H1 (cell line): Measurements from ENCODE around the gene CACNA1C.

Experiments used
- CEBPB ChIP-seq: IDR thresholded peaks from 2 replicates; pipeline ENCODE4 v1.6.1; 2012; ENCODE audit warnings: low read depth, low read length
- CTCF ChIP-seq, 3 experiments: IDR thresholded peaks; 1 replicate in 2 of 3; 2 replicates in 1 of 3; pipeline versions ENCODE4 v1.5.1 to v1.6.1; 2011; ENCODE audit warnings: low read length in 3 of 3, mild to moderate bottlenecking in 3 of 3, inconsistent platforms in 2 of 3, low read depth in 1 of 3, moderate library complexity in 1 of 3; ENCODE audit not compliant: insufficient read depth in 1 of 3; ENCODE audit errors: control extremely low read depth in 1 of 3
- EGR1 ChIP-seq: IDR thresholded peaks from 2 replicates; pipeline ENCODE4 v1.6.1; 2011; ENCODE audit warnings: low read depth, low read length, borderline replicate concordance
- GABPA ChIP-seq: IDR thresholded peaks from 2 replicates; pipeline ENCODE4 v1.6.1; 2011; ENCODE audit warnings: mild to moderate bottlenecking, low read length, moderate library complexity, borderline replicate concordance; ENCODE audit not compliant: insufficient read depth
- GTF2F1 ChIP-seq: IDR thresholded peaks from 2 replicates; pipeline ENCODE4 v1.6.1; 2012; ENCODE audit warnings: low read depth, low read length, improper control_type of control experiment, borderline replicate concordance
- JUND ChIP-seq: IDR thresholded peaks from 2 replicates; pipeline ENCODE4 v1.6.1; 2011; ENCODE audit warnings: mild to moderate bottlenecking, improper control_type of control experiment, low read length
- NANOG ChIP-seq: IDR thresholded peaks from 2 replicates; pipeline ENCODE4 v1.6.1; 2011; ENCODE audit warnings: low read length, low read depth, mild to moderate bottlenecking, inconsistent platforms; ENCODE audit not compliant: insufficient read depth, poor library complexity, severe bottlenecking
- POLR2A ChIP-seq, 2 experiments: IDR thresholded peaks; 1 replicate in 1 of 2; 2 replicates in 1 of 2; pipeline ENCODE4 v1.6.1; 2011; ENCODE audit warnings: low read depth in 2 of 2, low read length in 2 of 2, mild to moderate bottlenecking in 2 of 2; ENCODE audit errors: control extremely low read depth in 1 of 2
- POLR2AphosphoS5 ChIP-seq: IDR thresholded peaks from 2 replicates; pipeline ENCODE4 v1.6.1; 2011; ENCODE audit warnings: low read depth, low read length
- RXRA ChIP-seq: IDR thresholded peaks from 2 replicates; pipeline ENCODE4 v1.6.1; 2011; ENCODE audit warnings: low read depth, mild to moderate bottlenecking, low read length, moderate library complexity; ENCODE audit not compliant: insufficient read depth
- SIRT6 ChIP-seq: IDR thresholded peaks from one replicate; pipeline ENCODE4 v1.7.1; 2012; ENCODE audit warnings: low read length, inconsistent platforms
- TEAD4 ChIP-seq: IDR thresholded peaks from 2 replicates; pipeline ENCODE4 v1.6.1; 2012; ENCODE audit warnings: low read depth, low read length, inconsistent platforms, mixed read lengths
- YY1 ChIP-seq: IDR thresholded peaks from 2 replicates; pipeline ENCODE4 v1.6.1; 2011; ENCODE audit warnings: low read depth, mild to moderate bottlenecking, low read length

GRCh38 chr12:2618291-2618995, 565.7 kb downstream of the CACNA1C start:
- TF ChIP-seq POLR2AphosphoS5 = no peak
- no peak for TF ChIP-seq POLR2A (IDR thresholded peaks at IDR 0.05; ENCODE audit: control extremely low read depth in 1 of 2, low read depth in 2 of 2, low read length in 2 of 2)
- no peak for TF ChIP-seq RXRA
- TF ChIP-seq SIRT6 = no peak
- TF ChIP-seq CTCF (IDR thresholded peaks at IDR 0.05; ENCODE audit: control extremely low read depth in 1 of 3, insufficient read depth in 1 of 3, low read depth in 1 of 3, low read length in 3 of 3) = no peak
- TF ChIP-seq YY1 = no peak
- TF ChIP-seq GABPA = no peak
- no peak for TF ChIP-seq GTF2F1
- TF ChIP-seq JUND = no peak
- no peak for TF ChIP-seq TEAD4
- TF ChIP-seq NANOG = no peak
- no peak for TF ChIP-seq CEBPB
- TF ChIP-seq EGR1 = no peak
